Loucy (cell line): ENCODE results near the gene ZNF407.

Experiments
- CTCF ChIP-seq: fragments of 200-600 bp; sonication (generic); conservative IDR thresholded peaks from 2 replicates; pipeline ENCODE4 v1.5.1; 2014; ENCODE audit warnings: mild to moderate bottlenecking, antibody characterized with exemption, low read length
- EZH2phosphoT487 ChIP-seq: fragments of 200-600 bp; IDR thresholded peaks from 2 replicates; pipeline ENCODE4 v1.6.1; 2018; ENCODE audit warnings: antibody characterized with exemption, mild to moderate bottlenecking, moderate library complexity, borderline replicate concordance

GRCh38 chr18:74760436-74760835 is 162.8 kb downstream of the ZNF407 start:
- TF ChIP-seq CTCF (no peak), EZH2phosphoT487 (no peak)
